HG03575 (cell line): Measurements from ENCODE around the gene OXCT1.

ENCODE experiments used
- ATAC-seq: cut with Tn5 transposase; IDR thresholded peaks from one replicate; pipeline ENCODE4 v1.9.1; 2021; ENCODE audit not compliant: unreplicated experiment, insufficient number of reproducible peaks, low FRiP score; ENCODE audit errors: extremely low read depth

OXCT1 gene

DNA sequence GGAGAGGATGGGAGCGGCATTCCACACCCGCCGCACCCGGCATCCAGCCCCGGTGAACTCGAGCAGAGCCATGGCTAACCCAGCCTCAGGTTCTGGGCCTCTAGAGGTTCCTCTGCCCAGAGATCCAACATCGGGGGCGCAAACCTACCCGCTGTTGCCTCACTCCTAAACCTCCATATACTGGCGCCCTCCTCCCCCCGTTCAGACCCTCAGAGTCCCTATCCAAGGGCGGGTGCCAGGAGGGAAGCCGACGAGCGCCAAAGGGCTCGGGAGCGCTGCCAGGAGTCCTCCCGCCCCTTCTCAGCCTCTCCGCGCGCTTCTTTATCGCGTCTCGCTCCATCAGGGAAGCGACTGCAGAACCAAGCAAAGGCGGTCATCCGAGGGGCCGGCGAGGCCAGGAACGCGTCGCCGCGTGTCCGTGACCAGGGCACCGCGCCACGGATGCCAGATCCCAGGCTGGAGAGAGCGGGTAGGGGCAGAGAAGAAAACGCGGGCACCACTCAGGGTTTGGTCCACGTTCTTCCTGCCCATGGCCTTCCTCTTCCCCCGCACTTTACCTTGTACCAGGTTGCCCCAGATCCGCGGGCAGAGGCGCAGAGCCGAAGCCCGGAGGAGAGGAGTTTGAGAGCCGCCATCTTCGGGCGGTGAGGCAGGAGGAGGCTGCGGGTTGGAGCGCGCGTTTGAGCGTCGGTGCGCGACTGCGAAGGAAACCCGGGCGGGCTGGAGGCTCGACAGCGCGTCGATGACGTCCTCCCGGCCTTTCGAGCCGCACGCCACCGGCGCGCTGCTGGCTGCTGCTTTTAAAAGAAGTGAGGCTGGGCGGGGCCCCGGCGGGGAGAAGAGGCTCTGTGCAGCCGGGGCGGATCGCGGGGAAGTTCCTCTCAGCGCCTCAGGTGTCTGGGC lies at the start of gene OXCT1:
Gene OXCT1, minus strand, starts transcription at position 702 of the 903 bp plus-strand sequence. Its CDS starts 67 bp downstream, at position 635.
- peak; percentile 95 for ATAC-seq

- ATAC-seq, result no peak
These were observed 47.9 kb upstream of the OXCT1 start for GRCh38 chr5:41918105-41918504.

- no peak for ATAC-seq
These were observed 38.3 kb upstream of the OXCT1 start for GRCh38 chr5:41908374-41909079.

- no peak for ATAC-seq
These were observed 35.9 kb upstream of the OXCT1 start for GRCh38 chr5:41906151-41906550.

DNA sequence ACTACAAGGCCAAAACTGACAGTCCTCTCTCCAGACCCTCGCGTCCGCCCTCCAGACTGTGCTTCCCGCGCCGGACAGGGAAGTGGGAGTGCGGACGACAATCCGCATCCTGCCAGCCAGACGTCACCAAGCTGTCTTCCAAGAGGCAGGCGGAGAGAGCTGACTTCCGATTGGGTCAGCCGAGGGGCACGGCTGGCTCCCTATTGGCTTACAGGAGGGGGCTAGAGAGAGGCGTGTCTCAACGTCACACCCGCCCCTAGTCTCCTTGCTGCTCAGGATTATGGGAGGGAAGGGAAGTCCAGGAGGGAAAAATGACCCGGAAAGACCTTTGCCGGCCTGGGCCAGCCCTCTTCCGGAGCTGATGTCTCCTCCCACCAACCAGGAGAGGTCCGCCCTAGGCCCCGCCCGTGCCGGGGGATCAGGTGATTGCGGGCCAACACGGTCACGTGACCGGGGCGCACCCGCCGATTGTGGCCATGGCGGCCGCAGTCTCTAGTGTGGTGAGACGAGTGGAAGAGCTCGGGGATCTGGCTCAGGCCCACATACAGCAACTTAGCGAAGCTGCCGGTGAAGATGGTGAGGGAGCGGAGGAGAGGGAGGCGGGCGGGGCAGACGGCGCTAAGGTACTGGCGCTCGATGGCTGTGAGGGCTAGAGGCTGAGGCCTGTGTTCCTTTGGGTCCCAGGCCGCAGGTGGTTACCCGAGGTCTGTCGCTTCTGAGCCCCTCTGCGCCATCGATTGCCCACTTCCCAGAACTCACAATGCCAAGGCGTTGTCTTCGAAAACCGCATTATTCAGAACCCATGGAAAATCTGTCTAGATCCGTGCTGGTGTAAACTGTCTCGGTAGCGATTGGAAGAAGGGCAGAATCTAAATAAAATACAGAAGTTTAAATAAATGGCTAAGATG lies 33.9 kb upstream of the OXCT1 start, which contains the start of gene RIMOC1:
Gene RIMOC1, plus strand, starts transcription at position 453 of the 908 bp plus-strand sequence. Its CDS starts 24 bp downstream, at position 477.
- peak; percentile 96 for ATAC-seq

GRCh38 chr5:41903382-41903891 lies 33.2 kb upstream of the OXCT1 start:
- ATAC-seq, result no peak

DNA sequence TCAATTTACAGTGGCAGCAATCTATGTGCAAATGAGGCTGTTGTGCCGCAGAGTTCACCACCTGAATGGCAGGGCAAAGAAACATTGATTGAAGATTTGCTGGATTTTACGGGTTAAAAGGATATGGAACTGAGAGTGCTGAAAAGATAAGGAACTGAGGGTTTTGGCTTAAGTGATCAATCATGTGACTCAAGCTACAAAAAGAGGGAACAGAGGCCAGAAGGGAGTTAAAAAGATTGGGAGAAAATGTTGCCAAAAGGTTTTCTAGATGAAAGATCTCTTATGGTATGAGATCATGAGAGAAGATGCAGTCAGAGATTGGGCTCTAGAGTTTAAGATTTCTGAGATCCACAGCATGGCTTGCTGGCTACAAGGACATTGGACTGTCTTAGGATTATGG lies 26.0 kb upstream of the OXCT1 start:
- no peak for ATAC-seq

- ATAC-seq, result no peak
These were observed 23.0 kb upstream of the OXCT1 start for GRCh38 chr5:41893074-41893851.

DNA sequence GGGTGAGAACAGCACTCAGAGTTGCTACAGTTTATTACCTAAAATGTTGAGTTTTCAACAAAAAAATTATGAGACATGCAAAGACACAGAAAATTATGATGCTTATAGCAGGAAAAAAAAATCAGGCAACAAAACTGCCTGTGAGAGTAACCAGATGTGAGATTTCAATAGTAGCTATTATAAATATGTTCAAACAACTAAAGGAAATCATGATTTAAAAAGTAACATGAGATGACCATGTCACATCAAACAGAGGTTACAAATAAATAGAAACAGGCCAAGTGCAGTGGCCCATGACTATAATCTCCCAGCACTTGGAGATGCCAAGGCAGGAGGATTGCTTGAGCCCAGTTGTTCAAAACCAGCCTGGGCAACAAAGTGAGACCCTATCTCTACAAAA lies 21.8 kb upstream of the OXCT1 start:
- ATAC-seq, result no peak

DNA sequence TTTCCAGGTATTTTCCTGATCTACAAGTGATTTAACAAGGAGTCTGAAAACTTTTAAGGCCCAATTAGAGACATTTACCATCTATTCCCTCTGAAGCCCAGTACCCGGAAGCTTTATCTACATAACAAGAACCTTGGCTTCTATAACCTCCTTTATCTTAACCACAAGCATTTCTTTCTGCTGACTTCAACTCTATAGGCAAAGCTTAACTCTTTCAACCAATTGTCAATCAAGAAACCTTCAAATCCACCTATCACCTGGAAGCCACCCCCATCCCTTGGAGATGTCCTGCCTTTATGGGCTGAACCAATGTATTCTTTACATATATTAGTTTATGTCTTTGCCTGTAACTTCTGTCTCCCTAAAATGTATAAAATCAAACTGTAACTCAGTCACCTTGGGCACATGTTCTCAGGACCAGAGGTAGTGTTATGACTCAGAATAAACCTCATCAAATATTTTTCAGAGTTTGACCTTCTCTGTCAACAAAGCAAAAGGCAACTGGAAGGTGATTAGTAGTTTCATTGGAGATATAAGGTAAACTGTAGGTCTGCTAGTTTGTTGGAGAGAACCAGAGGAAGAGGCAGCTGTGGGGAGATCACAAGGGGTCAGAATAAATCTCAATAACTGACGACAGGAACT lies 21.0 kb upstream of the OXCT1 start:
- ATAC-seq, result no peak

GRCh38 chr5:41885286-41885685 lies 15.1 kb upstream of the OXCT1 start:
- no peak for ATAC-seq

GRCh38 chr5:41883936-41884335 lies 13.7 kb upstream of the OXCT1 start:
- ATAC-seq, result no peak

GRCh38 chr5:41883243-41883642 lies 13.0 kb upstream of the OXCT1 start:
- ATAC-seq, result no peak

- no peak for ATAC-seq
These were observed 12.5 kb upstream of the OXCT1 start for GRCh38 chr5:41882765-41883164.

- ATAC-seq, result no peak
These were observed 8.6 kb upstream of the OXCT1 start for GRCh38 chr5:41878643-41879478.

GRCh38 chr5:41878173-41878572 lies 7.9 kb upstream of the OXCT1 start:
- ATAC-seq, result no peak

DNA sequence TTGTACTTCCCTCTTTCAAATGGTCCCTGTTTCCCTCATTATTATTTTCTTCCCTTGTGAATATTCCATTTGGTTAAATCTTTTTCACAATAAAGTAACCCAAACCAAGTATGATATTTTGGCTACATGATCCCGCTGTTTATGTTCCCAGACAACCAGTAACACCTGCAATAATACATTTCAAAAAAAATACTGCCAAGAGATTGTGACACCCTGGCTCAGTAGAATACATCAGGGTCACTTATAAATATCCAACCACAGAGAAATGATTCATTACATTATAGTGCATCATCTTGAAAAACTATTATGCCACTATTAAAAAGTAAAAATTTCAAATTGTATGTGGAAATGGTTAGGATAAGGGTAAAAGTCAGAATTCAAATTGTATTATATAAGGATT lies 7.2 kb upstream of the OXCT1 start:
- no peak for ATAC-seq
